GM12878 (cell line): ENCODE measurements around the gene CDC42EP3. TPM values are rescaled to one million over a fixed set of nuclear protein-coding genes. Genes with fewer than 3 reads are reported as not detected.

Experiments
- CTCF ChIP-seq, 3 experiments: IDR thresholded peaks in 2 of 3; conservative IDR thresholded peaks in 1 of 3; 2 replicates each; pipeline ENCODE4 v1.5.1; 2011; ENCODE audit warnings: low read depth in 3 of 3, low read length in 3 of 3, mild to moderate bottlenecking in 3 of 3, control low read depth in 2 of 3, moderate library complexity in 2 of 3, inconsistent platforms in 1 of 3, mixed read lengths in 1 of 3; ENCODE audit not compliant: control insufficient read depth in 2 of 3, insufficient read depth in 1 of 3; ENCODE audit errors: extremely low read depth in 1 of 3
- E2F8 ChIP-seq: fragments of 450-650 bp; IDR thresholded peaks from 2 replicates; pipeline ENCODE4 v1.6.1; 2018; ENCODE audit warnings: mild to moderate bottlenecking, low read depth, moderate library complexity; ENCODE audit not compliant: partially characterized antibody
- EGR1 ChIP-seq, 2 experiments: IDR thresholded peaks; 1 replicate in 1 of 2; 2 replicates in 1 of 2; pipeline ENCODE4 v1.6.1; 2011 to 2012; ENCODE audit warnings: low read depth in 2 of 2, low read length in 2 of 2, borderline replicate concordance in 1 of 2, mild to moderate bottlenecking in 1 of 2, moderate library complexity in 1 of 2
- FOS ChIP-seq: IDR thresholded peaks from 3 replicates; pipeline ENCODE4 v1.6.1; 2011; ENCODE audit warnings: borderline replicate concordance; ENCODE audit not compliant: insufficient read length; ENCODE audit errors: extremely low read depth
- FOXK2 ChIP-seq: fragments of 450-650 bp; IDR thresholded peaks from 2 replicates; pipeline ENCODE4 v1.6.1; 2017; ENCODE audit warnings: mild to moderate bottlenecking, moderate library complexity
- GATAD2B ChIP-seq: fragments of 450-650 bp; conservative IDR thresholded peaks from 2 replicates; pipeline ENCODE4 v1.6.1; 2017; ENCODE audit warnings: low read depth, mild to moderate bottlenecking, moderate library complexity
- HDAC6 ChIP-seq: fragments of 200-600 bp; sonication (generic); IDR thresholded peaks from one replicate; pipeline ENCODE4 v1.8.0; 2017; ENCODE audit warnings: antibody characterized with exemption; ENCODE audit not compliant: unreplicated experiment
- IRF4 ChIP-seq: IDR thresholded peaks from 2 replicates; pipeline ENCODE4 v1.6.1; 2011; ENCODE audit warnings: low read depth, low read length
- JUNB ChIP-seq: IDR thresholded peaks from 2 replicates; pipeline ENCODE4 v1.6.1; 2016; ENCODE audit warnings: antibody characterized with exemption, mild to moderate bottlenecking
- MAX ChIP-seq: IDR thresholded peaks from 2 replicates; pipeline ENCODE4 v1.6.1; 2012; ENCODE audit warnings: low read depth, low read length, improper control_type of control experiment
- MTA2 ChIP-seq: fragments of 450-650 bp; IDR thresholded peaks from 2 replicates; pipeline ENCODE4 v1.6.1; 2016; ENCODE audit warnings: low read depth, mild to moderate bottlenecking, moderate library complexity
- RFX5 ChIP-seq: IDR thresholded peaks from 2 replicates; pipeline ENCODE4 v1.6.1; 2011; ENCODE audit warnings: low read depth, low read length, improper control_type of control experiment
- SKIL ChIP-seq: fragments of 450-650 bp; IDR thresholded peaks from 2 replicates; pipeline ENCODE4 v1.6.1; 2017; ENCODE audit warnings: mild to moderate bottlenecking, low read depth, inconsistent platforms; ENCODE audit not compliant: poor library complexity, severe bottlenecking
- SMAD1 ChIP-seq: fragments of 450-650 bp; IDR thresholded peaks from 2 replicates; pipeline ENCODE4 v1.6.1; 2018; ENCODE audit warnings: mild to moderate bottlenecking, low read depth; ENCODE audit not compliant: partially characterized antibody
- SP1 ChIP-seq: IDR thresholded peaks from one replicate; pipeline ENCODE4 v1.6.1; 2011; ENCODE audit warnings: low read depth, low read length
- SRF ChIP-seq, 2 experiments: IDR thresholded peaks; 2 replicates each; pipeline ENCODE4 v1.6.1; 2011; ENCODE audit warnings: low read depth in 2 of 2, low read length in 2 of 2, mild to moderate bottlenecking in 1 of 2, moderate library complexity in 1 of 2
- SUZ12 ChIP-seq: fragments of 200-600 bp; sonication (generic); IDR thresholded peaks from one replicate; pipeline ENCODE4 v1.6.1; 2018; ENCODE audit warnings: antibody characterized with exemption, mild to moderate bottlenecking; ENCODE audit not compliant: unreplicated experiment
- ZBTB33 ChIP-seq: fragments of 450-650 bp; IDR thresholded peaks from 2 replicates; pipeline ENCODE4 v1.6.1; 2017; ENCODE audit warnings: mild to moderate bottlenecking
- ZNF384 ChIP-seq: IDR thresholded peaks from 2 replicates; pipeline ENCODE4 v1.6.1; 2012; ENCODE audit warnings: low read depth, mild to moderate bottlenecking, low read length, improper control_type of control experiment, borderline replicate concordance
- polyA plus RNA-seq, 11 experiments: library from polyadenylated mRNA; depleted of rRNA in 4 of 11; unstranded in 6 of 11; stranded (reverse) in 5 of 11; fragments of >200 nt; fragmentation: Nextera tagmentation in 4 of 11; fragmentation: Illumina TruSeq in 1 of 11; extraction: Ambion mirVana in 4 of 11; extraction: Trizol in 1 of 11; gene quantifications; 1 replicate in 1 of 11; 2 replicates in 10 of 11; pipeline versions ENCODE4 v1.2.1 to v1.2.3, GENCODE V29; 2011 to 2016; ENCODE audit warnings: inconsistent platforms in 2 of 11, missing spikeins in 2 of 11, low read depth in 1 of 11
- total RNA-seq, 4 experiments: library from RNA; depleted of rRNA in 3 of 4; stranded (reverse); fragments of >200 nt in 3 of 4; fragmentation: Illumina TruSeq in 1 of 4; extraction: Trizol in 1 of 4; gene quantifications; 2 replicates each; pipeline versions ENCODE4 v1.2.1 to v1.2.3, GENCODE V29; 2013 to 2021

Gene CDC42EP3
- total and polyA plus RNA-seq, 10 of the 15 experiments (the other 5 are each of a cell fraction or from before 2014, with no cell fraction given) = 11.8 to 86.9 (median 52.9) TPM

- TF ChIP-seq FOXK2 (no peak), E2F8 (no peak), ZBTB33 (no peak), FOS (no peak), SRF (IDR thresholded peaks at IDR 0.05; ENCODE audit: low read depth in 2 of 2, low read length in 2 of 2) (no peak), SMAD1 (no peak), HDAC6 (no peak), MTA2 (0 out of 2 replicates have a peak, but pooled peaks have one; percentile 25), ZNF384 (no peak), RFX5 (0 out of 2 replicates have a peak, but pooled peaks have one; percentile 12), MAX (no peak), EGR1 (IDR thresholded peaks at IDR 0.05; ENCODE audit: borderline replicate concordance in 1 of 2, low read depth in 2 of 2, low read length in 2 of 2) (peak in 1 of 2 experiments; percentile 68; a peak in 1 of 3 replicates), GATAD2B (peak; percentile 72), SUZ12 (no peak), IRF4 (0 out of 2 replicates have a peak, but pooled peaks have one; percentile 45), SP1 (peak; percentile 89), CTCF (IDR thresholded peaks at IDR 0.05 in 2 of 3, conservative IDR thresholded peaks at IDR 0.05 in 1 of 3; ENCODE audit: control insufficient read depth in 2 of 3, extremely low read depth in 1 of 3, insufficient read depth in 1 of 3, low read depth in 3 of 3, low read length in 3 of 3) (no peak), JUNB (no peak), SKIL (peak; percentile 16)
Observed at GRCh38 chr2:37672104-37672869, 845 bp upstream of the CDC42EP3 start (continued).
